ENCODE measurements around the gene OR3A2. TPM values are rescaled to one million over a fixed set of nuclear protein-coding genes. Genes with fewer than 3 reads are reported as not detected.
"Not testable (repeated sequence)": the region's sequence is repeated elsewhere in the genome, so short reads cannot be mapped to it uniquely, and the experiment has no call there.

Gene OR3A2
- total RNA-seq, 1 experiment from 2014 or later: not detected

DNA sequence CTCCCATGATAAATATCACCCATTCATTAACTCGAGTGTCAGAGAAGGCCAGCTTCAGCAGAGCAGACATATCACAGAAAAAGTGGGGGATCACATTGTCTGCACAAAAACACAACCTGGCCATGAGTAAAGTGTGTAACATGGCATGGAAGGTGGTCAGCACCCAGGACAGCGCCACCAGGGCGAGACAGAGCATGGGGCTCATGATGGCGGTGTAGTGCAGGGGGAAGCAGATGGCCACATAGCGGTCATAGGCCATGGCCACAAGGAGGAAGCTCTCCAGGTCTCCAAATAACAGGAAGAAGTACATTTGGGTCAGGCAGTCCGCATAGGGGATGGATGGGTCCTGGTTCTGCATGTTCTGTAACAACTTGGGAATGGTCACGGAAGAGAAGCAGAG, 11.7 kb upstream of the OR3A2 start:
- H4K20me1 ChIP-seq (ENCODE audit: insufficient read depth); H3K4me2 ChIP-seq (ENCODE audit: low read length); intact Hi-C loops (cut with micrococcal nuclease); H3K4me1 ChIP-seq (ENCODE audit: control insufficient read depth in 1 of 2, insufficient read depth in 2 of 2, low read length in 2 of 2); H3K27ac ChIP-seq (ENCODE audit: low read depth, low read length); RAD21 ChIA-PET (ENCODE audit: low non-redundant PET in 1 of 2, low total read pairs in 2 of 2, uncharacterized antibody in 2 of 2, unreplicated experiment in 2 of 2); DNase-seq (ENCODE audit: low read depth, low spot score); H3K79me2 ChIP-seq (ENCODE audit: insufficient read depth, low read length); H3K4me3 ChIP-seq (replicated peaks in 1 of 2; ENCODE audit: low read depth in 1 of 2, low read length in 2 of 2); H3K9me3 ChIP-seq (ENCODE audit: control insufficient read depth in 1 of 2, insufficient read depth in 1 of 2, low read depth in 1 of 2, low read length in 2 of 2); H3K36me3 ChIP-seq (ENCODE audit: control insufficient read depth in 1 of 2, insufficient read depth in 2 of 2, low read length in 2 of 2); H3K9me2 ChIP-seq (ENCODE audit: insufficient read depth); CTCF ChIA-PET; ATAC-seq; BruUV-seq (replicated peaks); H3K9ac ChIP-seq (ENCODE audit: low read length); POLR2A ChIA-PET; H2AFZ ChIP-seq (ENCODE audit: low read depth, low read length, poor library complexity, severe bottlenecking): not testable (repeated sequence)
- peaks cover 10% of the 10 kb centered on the region; the same call in 1 of the 2 replicates for H3K27me3 ChIP-seq (ENCODE audit: insufficient read depth, low read length)
- peak; percentile 62 for TF ChIP-seq REST (IDR thresholded peaks at IDR 0.05; ENCODE audit: low read depth)

GRCh38 chr17:3389791-3390190, 3.7 kb upstream of the OR3A2 start:
- Histone ChIP-seq H3K9me3 (ENCODE audit: control insufficient read depth in 1 of 2, insufficient read depth in 1 of 2, low read depth in 1 of 2, low read length in 2 of 2) (no peaks in the 10 kb centered on the region), H3K36me3 (ENCODE audit: control insufficient read depth in 1 of 2, insufficient read depth in 2 of 2, low read length in 2 of 2) (no peaks in the 10 kb centered on the region), H3K4me2 (ENCODE audit: low read length) (no peak overlapping the region), H4K20me1 (ENCODE audit: insufficient read depth) (no peaks in the 10 kb centered on the region), H3K27me3 (ENCODE audit: insufficient read depth, low read length) (peaks cover 11% of the 10 kb centered on the region), H3K9ac (ENCODE audit: low read length) (no peak overlapping the region), H2AFZ (ENCODE audit: low read depth, low read length, poor library complexity, severe bottlenecking) (no peak overlapping the region), H3K4me3 (replicated peaks in 1 of 2; ENCODE audit: low read depth in 1 of 2, low read length in 2 of 2) (no peak overlapping the region), H3K79me2 (ENCODE audit: insufficient read depth, low read length) (no peaks in the 10 kb centered on the region), H3K4me1 (ENCODE audit: control insufficient read depth in 1 of 2, insufficient read depth in 2 of 2, low read length in 2 of 2) (no peaks in the 10 kb centered on the region), H3K27ac (ENCODE audit: low read depth, low read length) (no peak overlapping the region), H3K9me2 (ENCODE audit: insufficient read depth) (no peaks in the 10 kb centered on the region)
- no peak for ATAC-seq
- ChIA-PET RAD21 (ENCODE audit: low non-redundant PET in 1 of 2, low total read pairs in 2 of 2, uncharacterized antibody in 2 of 2, unreplicated experiment in 2 of 2) (no interaction called here), POLR2A (no interaction called here), CTCF (no interaction called here)
- no peak for DNase-seq (ENCODE audit: low read depth, low spot score)
- no TSS peak for BruUV-seq (replicated peaks)
- TF ChIP-seq ELF1 (IDR thresholded peaks at IDR 0.05; ENCODE audit: borderline replicate concordance, low read depth): no peak
- TF ChIP-seq RAD21 (IDR thresholded peaks at IDR 0.05; ENCODE audit: low read depth): no peak
- no peak for TF ChIP-seq ZFX (IDR thresholded peaks at IDR 0.05)
- TF ChIP-seq EZH2 (IDR thresholded peaks at IDR 0.05): no peak
- no peak for TF ChIP-seq YY1 (IDR thresholded peaks at IDR 0.05; ENCODE audit: extremely low read depth, insufficient replicate concordance, low read depth, low read length)
- no peak for TF ChIP-seq EZH2phosphoT487 (IDR thresholded peaks at IDR 0.05; ENCODE audit: borderline replicate concordance)
- TF ChIP-seq POLR2A (IDR thresholded peaks at IDR 0.05; ENCODE audit: borderline replicate concordance, extremely low read depth, insufficient read depth, insufficient read length): no peak
- TF ChIP-seq SP1 (IDR thresholded peaks at IDR 0.05; ENCODE audit: low read depth): no peak
- TF ChIP-seq SRF (IDR thresholded peaks at IDR 0.05; ENCODE audit: low read depth): no peak
- TF ChIP-seq ZNF274 (IDR thresholded peaks at IDR 0.05; ENCODE audit: low read depth, low read length): no peak
- no peak for TF ChIP-seq MAX (IDR thresholded peaks at IDR 0.05)
- intact Hi-C loops (cut with micrococcal nuclease): no loop called here

Measured in HCT116 (cell line).